ENCODE data around the gene CCDC195.

CCDC195 gene

GRCh38 chr2:224688997-224689396 lies 27.2 kb downstream of the CCDC195 start:
- no peak for TF ChIP-seq POLR2AphosphoS5 (IDR thresholded peaks at IDR 0.05; ENCODE audit: borderline replicate concordance, low read depth, low read length)
- H3K9ac ChIP-seq (ENCODE audit: insufficient read length), result no peak overlapping the region
- no peaks in the 10 kb centered on the region for H3K36me3 ChIP-seq (ENCODE audit: insufficient read depth, low read length)
- no peaks in the 10 kb centered on the region for H3K9me3 ChIP-seq (ENCODE audit: low read depth, low read length)
- no peak overlapping the region for H3K27ac ChIP-seq
- no peak for DNase-seq (ENCODE audit: low read depth, low spot score)
- no peak overlapping the region for H3K4me3 ChIP-seq

- Histone ChIP-seq H3K9ac (ENCODE audit: insufficient read length) (no peak overlapping the region), H3K27ac (no peak overlapping the region), H3K36me3 (ENCODE audit: insufficient read depth, low read length) (no peaks in the 10 kb centered on the region), H3K4me3 (no peak overlapping the region), H3K9me3 (ENCODE audit: low read depth, low read length) (no peaks in the 10 kb centered on the region)
- DNase-seq (ENCODE audit: low read depth, low spot score), result no peak
- no peak for TF ChIP-seq EZH2 (IDR thresholded peaks at IDR 0.05)
- TF ChIP-seq FOXP2 (optimal IDR thresholded peaks at IDR 0.05; ENCODE audit: control extremely low read depth, extremely low read length, insufficient read depth), result no peak
- TF ChIP-seq POLR2AphosphoS5 (IDR thresholded peaks at IDR 0.05; ENCODE audit: borderline replicate concordance, low read depth, low read length), result no peak
Observed at GRCh38 chr2:224687156-224687555, 29.0 kb downstream of the CCDC195 start.

GRCh38 chr2:224685121-224685520 lies 31.0 kb downstream of the CCDC195 start:
- Histone ChIP-seq H3K27ac (no peak overlapping the region), H3K36me3 (ENCODE audit: insufficient read depth, low read length) (no peaks in the 10 kb centered on the region), H3K9ac (ENCODE audit: insufficient read length) (no peak overlapping the region), H3K9me3 (ENCODE audit: low read depth, low read length) (no peaks in the 10 kb centered on the region), H3K4me3 (no peak overlapping the region)
- no peak for DNase-seq (ENCODE audit: low read depth, low spot score)
- TF ChIP-seq EZH2 (IDR thresholded peaks at IDR 0.05) (no peak), POLR2AphosphoS5 (IDR thresholded peaks at IDR 0.05; ENCODE audit: borderline replicate concordance, low read depth, low read length) (no peak), FOXP2 (optimal IDR thresholded peaks at IDR 0.05; ENCODE audit: control extremely low read depth, extremely low read length, insufficient read depth) (no peak)

- Histone ChIP-seq H3K36me3 (ENCODE audit: insufficient read depth, low read length) (no peaks in the 10 kb centered on the region), H3K9ac (ENCODE audit: insufficient read length) (no peak overlapping the region), H3K4me3 (no peak overlapping the region), H3K27ac (0 out of 2 replicates have a peak overlapping the region, but pooled peaks have one; percentile 29), H3K9me3 (ENCODE audit: low read depth, low read length) (no peaks in the 10 kb centered on the region)
- no peak for DNase-seq (ENCODE audit: low read depth, low spot score)
- TF ChIP-seq FOXP2 (optimal IDR thresholded peaks at IDR 0.05; ENCODE audit: control extremely low read depth, extremely low read length, insufficient read depth) (no peak), POLR2AphosphoS5 (IDR thresholded peaks at IDR 0.05; ENCODE audit: borderline replicate concordance, low read depth, low read length) (no peak), EZH2 (IDR thresholded peaks at IDR 0.05) (no peak)
Observed at GRCh38 chr2:224682134-224682533, 34.0 kb downstream of the CCDC195 start.

GRCh38 chr2:224671731-224672130 lies 44.4 kb downstream of the CCDC195 start:
- DNase-seq (ENCODE audit: low read depth, low spot score), result no peak

GRCh38 chr2:224670203-224670602 lies 46.0 kb downstream of the CCDC195 start:
- no peaks in the 10 kb centered on the region for H3K9me3 ChIP-seq (ENCODE audit: low read depth, low read length)
- no peak overlapping the region for H3K9ac ChIP-seq (ENCODE audit: insufficient read length)
- no peaks in the 10 kb centered on the region for H3K36me3 ChIP-seq (ENCODE audit: insufficient read depth, low read length)
- no peak for DNase-seq (ENCODE audit: low read depth, low spot score)
- no peak overlapping the region for H3K27ac ChIP-seq
- no peak for TF ChIP-seq FOXP2 (optimal IDR thresholded peaks at IDR 0.05; ENCODE audit: control extremely low read depth, extremely low read length, insufficient read depth)
- TF ChIP-seq POLR2AphosphoS5 (IDR thresholded peaks at IDR 0.05; ENCODE audit: borderline replicate concordance, low read depth, low read length), result no peak
- TF ChIP-seq EZH2 (IDR thresholded peaks at IDR 0.05), result no peak
- no peak overlapping the region for H3K4me3 ChIP-seq

More at GRCh38 chr2:224671731-224672130, 44.4 kb downstream of the CCDC195 start:
- TF ChIP-seq EZH2 (IDR thresholded peaks at IDR 0.05), result no peak
- TF ChIP-seq FOXP2 (optimal IDR thresholded peaks at IDR 0.05; ENCODE audit: control extremely low read depth, extremely low read length, insufficient read depth), result no peak
- TF ChIP-seq POLR2AphosphoS5 (IDR thresholded peaks at IDR 0.05; ENCODE audit: borderline replicate concordance, low read depth, low read length), result no peak
- no peaks in the 10 kb centered on the region for H3K9me3 ChIP-seq (ENCODE audit: low read depth, low read length)
- H3K36me3 ChIP-seq (ENCODE audit: insufficient read depth, low read length), result no peaks in the 10 kb centered on the region
- H3K9ac ChIP-seq (ENCODE audit: insufficient read length), result no peak overlapping the region
- H3K4me3 ChIP-seq, result no peak overlapping the region
- no peak overlapping the region for H3K27ac ChIP-seq

GRCh38 chr2:224669449-224669848 lies 46.7 kb downstream of the CCDC195 start:
- no peak for TF ChIP-seq POLR2AphosphoS5 (IDR thresholded peaks at IDR 0.05; ENCODE audit: borderline replicate concordance, low read depth, low read length)
- no peak for TF ChIP-seq EZH2 (IDR thresholded peaks at IDR 0.05)
- TF ChIP-seq FOXP2 (optimal IDR thresholded peaks at IDR 0.05; ENCODE audit: control extremely low read depth, extremely low read length, insufficient read depth), result no peak
- no peaks in the 10 kb centered on the region for H3K9me3 ChIP-seq (ENCODE audit: low read depth, low read length)
- H3K27ac ChIP-seq, result no peak overlapping the region
- DNase-seq (ENCODE audit: low read depth, low spot score), result no peak
- H3K36me3 ChIP-seq (ENCODE audit: insufficient read depth, low read length), result no peaks in the 10 kb centered on the region
- no peak overlapping the region for H3K9ac ChIP-seq (ENCODE audit: insufficient read length)
- H3K4me3 ChIP-seq, result no peak overlapping the region

- Histone ChIP-seq H3K9ac (ENCODE audit: insufficient read length) (no peak overlapping the region), H3K9me3 (ENCODE audit: low read depth, low read length) (no peaks in the 10 kb centered on the region), H3K27ac (no peak overlapping the region), H3K4me3 (no peak overlapping the region), H3K36me3 (ENCODE audit: insufficient read depth, low read length) (no peaks in the 10 kb centered on the region)
- TF ChIP-seq EZH2 (IDR thresholded peaks at IDR 0.05) (no peak), POLR2AphosphoS5 (IDR thresholded peaks at IDR 0.05; ENCODE audit: borderline replicate concordance, low read depth, low read length) (no peak), FOXP2 (optimal IDR thresholded peaks at IDR 0.05; ENCODE audit: control extremely low read depth, extremely low read length, insufficient read depth) (no peak)
- DNase-seq (ENCODE audit: low read depth, low spot score), result no peak
Observed at GRCh38 chr2:224668123-224668909, 47.8 kb downstream of the CCDC195 start.

Measured in SK-N-MC (cell line).